Gastrocnemius medialis (tissue), 4 donors: ENCODE data around the gene IQCM. TPM values are rescaled to one million over a fixed set of nuclear protein-coding genes. Genes with fewer than 3 reads are reported as not detected.

Source experiments
- ATAC-seq, 2 donors: fragments of 150-250 bp; one replicate each; pipeline ENCODE4 v1.9.1; 2016
- DNase-seq, 2 donors: peaks; one replicate each; pipeline ENCODE4 v3.0.0-alpha.2; 2019
- H3K27ac ChIP-seq, 4 donors: fragments of 200-600 bp; sonication (generic); 1 replicate in 1 of 4; 2 replicates in 3 of 4; pipeline ENCODE4 v1.5.1; 2016 to 2018; ENCODE audit warnings: mild to moderate bottlenecking in 2 of 4, moderate library complexity in 1 of 4
- H3K27me3 ChIP-seq, 3 donors: fragments of 200-600 bp; sonication (generic) in 2 of 3; 1 replicate in 1 of 3; 2 replicates in 2 of 3; pipeline versions ENCODE4 v1.5.1 to v1.6.0; 2016 to 2019; ENCODE audit warnings: mild to moderate bottlenecking in 1 of 3, moderate library complexity in 1 of 3
- H3K36me3 ChIP-seq, 2 donors: fragments of 200-600 bp; sonication (generic) in 1 of 2; one replicate each; pipeline ENCODE4 v1.5.1; 2017 to 2018
- H3K4me1 ChIP-seq, 2 donors: fragments of 200-600 bp; sonication (generic) in 1 of 2; one replicate each; pipeline ENCODE4 v1.5.1; 2016 to 2017; ENCODE audit warnings: mild to moderate bottlenecking in 2 of 2
- H3K4me3 ChIP-seq, 4 donors: fragments of 200-600 bp; sonication (generic) in 3 of 4; 1 replicate in 1 of 4; 2 replicates in 3 of 4; pipeline ENCODE4 v1.5.1; 2016 to 2019; ENCODE audit warnings: mild to moderate bottlenecking in 2 of 4
- H3K9me3 ChIP-seq, 3 donors: fragments of 200-600 bp; sonication (generic) in 2 of 3; 1 replicate in 1 of 3; 2 replicates in 2 of 3; pipeline ENCODE4 v1.5.1; 2016 to 2019
- CTCF ChIP-seq, 5 experiments: fragments of 450-650 bp in 3 of 5; fragments of 200-600 bp in 2 of 5; sonication (generic) in 2 of 5; IDR thresholded peaks in 4 of 5; conservative IDR thresholded peaks in 1 of 5; 1 replicate in 4 of 5; 2 replicates in 1 of 5; pipeline ENCODE4 v1.5.1; 2016 to 2019; ENCODE audit warnings: antibody characterized with exemption in 5 of 5, mild to moderate bottlenecking in 3 of 5, moderate library complexity in 3 of 5
- POLR2A ChIP-seq, 2 donors: fragments of 450-650 bp; IDR thresholded peaks; one replicate each; pipeline ENCODE4 v1.6.1; 2017; ENCODE audit warnings: antibody characterized with exemption in 2 of 2, mild to moderate bottlenecking in 2 of 2, moderate library complexity in 2 of 2
- in situ Hi-C, 4 donors: fragments of 200-750 bp; cut with MboI; loops; one replicate each; pipeline versions ENCODE4 v1.15.0 to v1.8.0; 2017; ENCODE audit warnings: low sequenced_read_pairs in 4 of 4
- intact Hi-C: fragments of 100-400 bp; cut with DNase I; formaldehyde crosslinking; loops from one replicate; pipeline ENCODE4 v1.15.1; 2023; ENCODE audit warnings: low total_unique reads
- total RNA-seq, 4 donors: library from RNA; depleted of rRNA; stranded (reverse); fragments of >200 nt; gene quantifications; one replicate each; pipeline versions ENCODE4 v1.1.0 to v1.2.3, GENCODE V29; 2016

Gene IQCM
- total RNA-seq, 4 donors from 2014 or later: 0.25 TPM; not detected in 3

GRCh38 chr4:149766135-149766534 lies 49.5 kb downstream of the IQCM start:
- no peaks in the 10 kb centered on the region for H3K9me3 ChIP-seq
- H3K4me1 ChIP-seq: no peaks in the 10 kb centered on the region
- DNase-seq: no peak
- no peak overlapping the region for H3K27ac ChIP-seq
- no peak for TF ChIP-seq POLR2A (IDR thresholded peaks at IDR 0.05)
- no peak for TF ChIP-seq CTCF (IDR thresholded peaks at IDR 0.05 in 4 of 5, conservative IDR thresholded peaks at IDR 0.05 in 1 of 5)
- in situ Hi-C loops (no loop called here), intact Hi-C loops (no loop called here)
- ATAC-seq: no peak
- H3K36me3 ChIP-seq: no peaks in the 10 kb centered on the region
- no peaks in the 10 kb centered on the region for H3K27me3 ChIP-seq
- H3K4me3 ChIP-seq: no peak overlapping the region

- in situ Hi-C loops: no loop called here
Observed at GRCh38 chr4:149765630-149766029, 50.0 kb downstream of the IQCM start.

GRCh38 chr4:149755969-149756368 lies 59.7 kb downstream of the IQCM start:
- H3K36me3 ChIP-seq: no peaks in the 10 kb centered on the region
- in situ Hi-C loops (no loop called here), intact Hi-C loops (no loop called here)
- no peaks in the 10 kb centered on the region for H3K9me3 ChIP-seq
- ATAC-seq (no peak), DNase-seq (no peak)
- no peaks in the 10 kb centered on the region for H3K4me1 ChIP-seq
- TF ChIP-seq POLR2A (IDR thresholded peaks at IDR 0.05) (no peak), CTCF (IDR thresholded peaks at IDR 0.05 in 4 of 5, conservative IDR thresholded peaks at IDR 0.05 in 1 of 5) (no peak)
- no peaks in the 10 kb centered on the region for H3K27me3 ChIP-seq
- H3K27ac ChIP-seq: no peak overlapping the region
- H3K4me3 ChIP-seq: no peak overlapping the region

More at GRCh38 chr4:149765630-149766029, 50.0 kb downstream of the IQCM start:
- no peak for ATAC-seq
- Histone ChIP-seq H3K4me3 (no peak overlapping the region), H3K36me3 (no peaks in the 10 kb centered on the region), H3K27ac (no peak overlapping the region), H3K9me3 (no peaks in the 10 kb centered on the region), H3K4me1 (no peaks in the 10 kb centered on the region), H3K27me3 (no peaks in the 10 kb centered on the region)
- DNase-seq: no peak
- intact Hi-C loops: no loop called here
- no peak for TF ChIP-seq CTCF (IDR thresholded peaks at IDR 0.05 in 4 of 5, conservative IDR thresholded peaks at IDR 0.05 in 1 of 5)
- no peak for TF ChIP-seq POLR2A (IDR thresholded peaks at IDR 0.05)

- Histone ChIP-seq H3K9me3 (no peaks in the 10 kb centered on the region), H3K27me3 (no peaks in the 10 kb centered on the region), H3K27ac (no peak overlapping the region), H3K4me1 (no peaks in the 10 kb centered on the region), H3K36me3 (no peaks in the 10 kb centered on the region), H3K4me3 (no peak overlapping the region)
- TF ChIP-seq CTCF (IDR thresholded peaks at IDR 0.05 in 4 of 5, conservative IDR thresholded peaks at IDR 0.05 in 1 of 5) (no peak), POLR2A (IDR thresholded peaks at IDR 0.05) (no peak)
- DNase-seq: no peak
- ATAC-seq: no peak
- in situ Hi-C loops: no loop called here
- intact Hi-C loops: no loop called here
Observed at GRCh38 chr4:149754526-149754925, 61.1 kb downstream of the IQCM start.

GRCh38 chr4:149752729-149753128 lies 62.9 kb downstream of the IQCM start:
- ATAC-seq (no peak), DNase-seq (no peak)
- Histone ChIP-seq H3K27ac (no peak overlapping the region), H3K36me3 (no peaks in the 10 kb centered on the region), H3K27me3 (no peaks in the 10 kb centered on the region), H3K4me1 (no peaks in the 10 kb centered on the region), H3K4me3 (no peak overlapping the region), H3K9me3 (no peaks in the 10 kb centered on the region)
- TF ChIP-seq POLR2A (IDR thresholded peaks at IDR 0.05): no peak
- TF ChIP-seq CTCF (IDR thresholded peaks at IDR 0.05 in 4 of 5, conservative IDR thresholded peaks at IDR 0.05 in 1 of 5): no peak
- intact Hi-C loops (no loop called here), in situ Hi-C loops (no loop called here)
